H1 (cell line): ENCODE results near the gene PSD. TPM values are rescaled to one million over a fixed set of nuclear protein-coding genes. Genes with fewer than 3 reads are reported as not detected.

Experiments used
- BACH1 ChIP-seq: IDR thresholded peaks from 2 replicates; pipeline ENCODE4 v1.6.1; 2012; ENCODE audit warnings: low read length, improper control_type of control experiment
- BCL11A ChIP-seq, 2 experiments: IDR thresholded peaks; one replicate each; pipeline ENCODE4 v1.6.1; 2011; ENCODE audit warnings: low read depth in 2 of 2, low read length in 2 of 2, mild to moderate bottlenecking in 2 of 2
- EGR1 ChIP-seq: IDR thresholded peaks from 2 replicates; pipeline ENCODE4 v1.6.1; 2011; ENCODE audit warnings: low read depth, low read length, borderline replicate concordance
- MAFK ChIP-seq: IDR thresholded peaks from 2 replicates; pipeline ENCODE4 v1.6.1; 2012; ENCODE audit warnings: low read depth, mild to moderate bottlenecking, improper control_type of control experiment, low read length
- POLR2AphosphoS5 ChIP-seq: IDR thresholded peaks from 2 replicates; pipeline ENCODE4 v1.6.1; 2011; ENCODE audit warnings: low read depth, low read length
- RAD21 ChIP-seq, 2 experiments: IDR thresholded peaks in 1 of 2; conservative IDR thresholded peaks in 1 of 2; 2 replicates each; pipeline ENCODE4 v1.6.1; 2011; ENCODE audit warnings: low read depth in 2 of 2, low read length in 2 of 2, improper control_type of control experiment in 1 of 2, inconsistent platforms in 1 of 2, mild to moderate bottlenecking in 1 of 2, moderate library complexity in 1 of 2
- RFX5 ChIP-seq: IDR thresholded peaks from 2 replicates; pipeline ENCODE4 v1.6.1; 2011; ENCODE audit warnings: low read depth, low read length, improper control_type of control experiment, borderline replicate concordance
- RNF2 ChIP-seq: fragments of 200-900, 300-1000 bp; sonication (generic); IDR thresholded peaks from 2 replicates; pipeline ENCODE4 v1.7.1; 2016; ENCODE audit warnings: borderline replicate concordance, low read depth, mild to moderate bottlenecking, antibody characterized with exemption, low read length; ENCODE audit not compliant: poor library complexity, severe bottlenecking; ENCODE audit errors: missing control alignments
- RXRA ChIP-seq: IDR thresholded peaks from 2 replicates; pipeline ENCODE4 v1.6.1; 2011; ENCODE audit warnings: low read depth, mild to moderate bottlenecking, low read length, moderate library complexity; ENCODE audit not compliant: insufficient read depth
- SIN3A ChIP-seq, 2 experiments: IDR thresholded peaks in 1 of 2; conservative IDR thresholded peaks in 1 of 2; 2 replicates each; pipeline ENCODE4 v1.6.1; 2011 to 2012; ENCODE audit warnings: low read length in 2 of 2, improper control_type of control experiment in 1 of 2, low read depth in 1 of 2, mild to moderate bottlenecking in 1 of 2
- polyA plus RNA-seq, 7 experiments: library from polyadenylated mRNA; depleted of rRNA in 3 of 7; stranded (reverse) in 5 of 7; unstranded in 2 of 7; fragments of >200 nt in 5 of 7; fragments of 200-250 nt in 2 of 7; gene quantifications; 1 replicate in 5 of 7; 2 replicates in 1 of 7; 4 replicates in 1 of 7; pipeline versions ENCODE4 v1.2.1 to v1.2.3, GENCODE V29; 2011 to 2013; ENCODE audit warnings: missing spikeins in 2 of 7, mixed read lengths in 2 of 7
- total RNA-seq: library from RNA; stranded (reverse); fragmentation: NEBNext Ultra II Directional; extraction: Animal tissue kit (Norgen Biotek cat#: 25700); gene quantifications from 2 replicates; pipeline ENCODE4 v1.2.1, GENCODE V29; 2021
- TF ChIP-seq, protein P1 (sequence below): IDR thresholded peaks from 2 replicates; pipeline ENCODE4 v1.6.1; 2011; ENCODE audit warnings: low read length, improper control_type of control experiment
- TF ChIP-seq, protein P2 (sequence below): IDR thresholded peaks from 2 replicates; pipeline ENCODE4 v1.6.1; 2011; ENCODE audit warnings: low read depth, mild to moderate bottlenecking, low read length; ENCODE audit not compliant: insufficient read depth

Gene PSD
- total and polyA plus RNA-seq, 2 of the 8 experiments (the other 6 are each of a cell fraction or from before 2014, with no cell fraction given): 5.4 to 6.0 TPM

DNA sequence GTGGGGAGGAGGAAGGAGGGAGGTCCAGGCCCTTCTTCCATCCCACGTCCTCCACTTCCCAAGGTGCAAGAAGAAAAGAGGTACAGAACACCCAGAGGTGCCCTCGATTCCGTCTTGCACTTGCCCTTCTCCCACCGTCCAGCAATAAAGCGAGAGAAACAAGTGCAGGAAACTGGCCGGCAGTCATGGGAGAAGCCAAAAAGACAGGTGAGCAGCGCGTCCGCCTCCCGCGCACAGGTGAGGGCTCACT, 31.5 kb upstream of the PSD start (continued):
- TF ChIP-seq, protein P1, sequence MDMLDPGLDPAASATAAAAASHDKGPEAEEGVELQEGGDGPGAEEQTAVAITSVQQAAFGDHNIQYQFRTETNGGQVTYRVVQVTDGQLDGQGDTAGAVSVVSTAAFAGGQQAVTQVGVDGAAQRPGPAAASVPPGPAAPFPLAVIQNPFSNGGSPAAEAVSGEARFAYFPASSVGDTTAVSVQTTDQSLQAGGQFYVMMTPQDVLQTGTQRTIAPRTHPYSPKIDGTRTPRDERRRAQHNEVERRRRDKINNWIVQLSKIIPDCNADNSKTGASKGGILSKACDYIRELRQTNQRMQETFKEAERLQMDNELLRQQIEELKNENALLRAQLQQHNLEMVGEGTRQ: no peak
- TF ChIP-seq, protein P2, sequence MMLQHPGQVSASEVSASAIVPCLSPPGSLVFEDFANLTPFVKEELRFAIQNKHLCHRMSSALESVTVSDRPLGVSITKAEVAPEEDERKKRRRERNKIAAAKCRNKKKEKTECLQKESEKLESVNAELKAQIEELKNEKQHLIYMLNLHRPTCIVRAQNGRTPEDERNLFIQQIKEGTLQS: no peak
- TF ChIP-seq RNF2: no peak
- TF ChIP-seq POLR2AphosphoS5: peak; percentile 68
- TF ChIP-seq BCL11A (IDR thresholded peaks at IDR 0.05; ENCODE audit: low read depth in 2 of 2, low read length in 2 of 2): no peak
- no peak for TF ChIP-seq MAFK
- 0 out of 4 replicates have a peak, but pooled peaks of 1 of the 2 experiments have one; percentile 80 for TF ChIP-seq SIN3A (conservative IDR thresholded peaks at IDR 0.05 in 1 of 2, IDR thresholded peaks at IDR 0.05 in 1 of 2; ENCODE audit: low read depth in 1 of 2, low read length in 2 of 2)
- no peak for TF ChIP-seq RAD21 (IDR thresholded peaks at IDR 0.05 in 1 of 2, conservative IDR thresholded peaks at IDR 0.05 in 1 of 2; ENCODE audit: low read depth in 2 of 2, low read length in 2 of 2)
- no peak for TF ChIP-seq BACH1
- TF ChIP-seq RFX5: no peak
- TF ChIP-seq RXRA: no peak
- TF ChIP-seq EGR1: no peak
